Stimulated activated CD4-positive, alpha-beta T cell treated with anti-CD3 and anti-CD28 coated beads, Interleukin-1b, Interleukin-23, amount 100 ng/mL, for 4 hours (primary cell): ENCODE results near the gene RPS6KA2.
A peak's percentile ranks its signal among the peaks of the same experiment; 100 is the strongest.
"Not testable (repeated sequence)": the region's sequence is repeated elsewhere in the genome, so short reads cannot be mapped to it uniquely, and the experiment has no call there.

Experiments used
- DNase-seq, 2 donors: peaks; one replicate each; pipeline ENCODE4 v3.0.0-alpha.2; 2020; ENCODE audit warnings: low read depth in 2 of 2

The RPS6KA2 gene

DNA sequence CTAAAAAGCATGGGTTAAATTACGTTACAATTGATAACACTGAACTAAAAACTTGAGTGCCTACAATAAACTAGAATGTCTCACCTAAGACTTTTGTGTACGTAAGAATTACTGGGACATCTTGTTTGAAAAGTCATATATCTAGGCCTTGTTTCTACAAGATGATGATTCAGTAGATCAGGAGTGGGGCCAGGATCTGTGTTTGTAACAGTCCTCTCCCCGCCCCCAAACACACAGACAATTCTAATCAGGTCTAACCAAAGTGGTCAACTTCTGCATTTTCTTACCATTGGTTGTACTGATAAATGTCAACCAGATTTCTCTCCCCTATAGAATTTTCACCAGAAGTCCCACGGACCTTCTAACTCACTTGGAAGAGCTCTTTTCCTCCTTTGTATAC lies 97.5 kb downstream of the RPS6KA2 start:
- no peak for DNase-seq

DNA sequence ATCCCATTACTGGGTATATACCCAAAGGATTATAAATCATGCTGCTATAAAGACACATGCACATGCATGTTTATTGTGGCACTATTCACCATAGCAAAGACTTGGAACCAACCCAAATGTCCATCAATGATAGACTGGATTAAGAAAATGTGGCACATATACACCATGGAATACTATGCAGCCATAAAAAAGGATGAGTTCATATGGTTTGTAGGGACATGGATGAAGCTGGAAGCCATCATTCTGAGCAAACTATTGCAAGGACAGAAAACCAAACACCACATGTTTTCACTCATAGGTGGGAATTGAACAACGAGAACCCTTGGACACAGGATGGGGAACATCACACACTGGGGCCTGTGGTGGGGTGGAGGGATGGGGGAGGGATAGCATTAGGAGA lies 98.0 kb downstream of the RPS6KA2 start:
- not testable (repeated sequence) for DNase-seq

DNA sequence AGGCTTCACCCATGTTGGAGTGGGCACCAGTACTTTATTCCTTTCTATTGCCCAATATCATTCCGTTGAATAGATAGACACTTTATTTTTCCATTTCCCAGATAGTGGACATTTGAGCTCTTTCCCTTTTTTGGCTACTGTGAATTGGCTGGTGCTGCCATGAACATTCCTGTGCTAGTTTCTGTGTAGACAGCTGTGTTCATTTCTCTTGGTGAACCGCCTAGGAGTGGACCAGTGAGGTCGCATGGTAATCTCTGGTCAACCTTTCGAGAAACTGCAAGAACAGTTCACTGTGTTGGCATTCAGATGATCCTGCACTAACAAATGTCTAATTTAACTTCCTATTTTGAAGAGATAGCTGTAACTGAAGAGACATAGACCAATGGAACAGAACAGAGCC lies 99.2 kb downstream of the RPS6KA2 start:
- DNase-seq, result no peak

DNA sequence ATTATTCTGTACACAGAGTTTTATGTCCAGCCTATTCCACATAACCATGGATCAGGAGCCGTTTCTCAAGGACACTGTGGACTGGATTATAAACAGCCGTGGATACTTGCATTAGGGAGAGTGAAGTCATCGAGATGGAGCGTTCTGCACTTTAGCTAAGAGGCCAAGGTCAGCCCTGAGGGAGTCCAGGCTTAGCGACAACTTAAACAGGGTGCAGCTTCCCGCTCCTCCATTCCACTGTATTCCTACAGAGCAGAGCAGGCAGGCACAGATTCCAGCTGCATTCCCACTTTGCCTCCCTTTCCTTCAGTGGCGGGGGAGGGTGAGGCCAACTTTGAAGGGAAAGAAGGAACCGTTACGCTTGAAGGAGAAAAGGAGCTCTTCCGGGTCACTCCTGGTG lies 100.1 kb downstream of the RPS6KA2 start:
- no peak for DNase-seq

DNA sequence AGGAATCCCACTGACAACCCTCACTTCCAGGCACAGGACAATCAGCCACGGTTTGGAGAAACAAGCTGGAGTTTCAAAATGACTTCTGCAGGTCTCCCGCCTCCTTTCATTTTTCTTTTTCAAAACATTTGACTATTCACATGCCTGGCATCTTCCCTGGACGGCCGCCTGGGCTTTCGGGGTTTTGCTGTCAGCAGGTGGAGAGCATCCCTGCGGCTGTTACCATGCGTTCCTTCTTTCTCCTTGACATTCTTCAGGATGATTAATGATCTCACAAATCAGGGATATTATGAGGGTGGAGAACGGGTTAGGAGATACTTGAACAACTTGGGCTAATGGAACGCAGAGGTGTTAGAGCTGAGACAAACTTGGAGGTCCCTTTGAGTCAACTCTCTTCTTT lies 101.5 kb downstream of the RPS6KA2 start:
- DNase-seq, result no peak

DNA sequence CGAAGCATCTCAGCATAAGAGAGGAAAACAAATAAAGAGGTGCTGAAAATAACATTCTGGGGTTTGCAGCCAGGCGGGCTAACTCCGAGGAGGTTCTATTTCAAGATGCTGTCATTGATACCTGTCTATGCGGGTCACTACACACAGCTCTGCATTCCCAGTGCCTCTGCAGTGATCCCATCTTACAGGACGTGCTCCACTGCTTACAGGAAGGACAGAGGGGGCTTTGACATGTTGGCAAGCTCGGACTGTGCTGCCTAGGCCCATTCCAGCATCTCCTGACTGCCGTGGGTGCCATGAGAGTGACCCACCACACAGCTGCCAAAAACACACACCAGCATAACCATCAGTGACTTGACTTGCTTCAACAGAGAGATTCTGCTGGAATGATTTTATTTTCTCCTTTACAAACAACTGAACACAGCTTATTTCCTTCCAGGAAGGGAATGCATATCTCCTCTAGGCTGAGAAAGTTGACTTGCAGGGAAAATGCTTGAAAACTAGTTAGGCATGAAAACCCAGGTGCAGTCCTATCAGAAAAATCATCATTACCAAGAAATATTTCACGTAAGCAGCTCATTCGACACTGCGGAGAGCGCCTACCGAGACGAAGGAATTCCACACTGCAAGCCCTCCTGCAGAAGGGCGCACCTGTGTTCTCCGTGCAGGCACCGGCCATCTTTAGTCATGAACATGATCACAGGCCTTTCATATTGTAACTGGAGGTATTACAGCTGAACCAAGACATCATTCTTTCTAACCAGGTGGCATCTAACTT lies 103.1 kb downstream of the RPS6KA2 start:
- no peak for DNase-seq

DNA sequence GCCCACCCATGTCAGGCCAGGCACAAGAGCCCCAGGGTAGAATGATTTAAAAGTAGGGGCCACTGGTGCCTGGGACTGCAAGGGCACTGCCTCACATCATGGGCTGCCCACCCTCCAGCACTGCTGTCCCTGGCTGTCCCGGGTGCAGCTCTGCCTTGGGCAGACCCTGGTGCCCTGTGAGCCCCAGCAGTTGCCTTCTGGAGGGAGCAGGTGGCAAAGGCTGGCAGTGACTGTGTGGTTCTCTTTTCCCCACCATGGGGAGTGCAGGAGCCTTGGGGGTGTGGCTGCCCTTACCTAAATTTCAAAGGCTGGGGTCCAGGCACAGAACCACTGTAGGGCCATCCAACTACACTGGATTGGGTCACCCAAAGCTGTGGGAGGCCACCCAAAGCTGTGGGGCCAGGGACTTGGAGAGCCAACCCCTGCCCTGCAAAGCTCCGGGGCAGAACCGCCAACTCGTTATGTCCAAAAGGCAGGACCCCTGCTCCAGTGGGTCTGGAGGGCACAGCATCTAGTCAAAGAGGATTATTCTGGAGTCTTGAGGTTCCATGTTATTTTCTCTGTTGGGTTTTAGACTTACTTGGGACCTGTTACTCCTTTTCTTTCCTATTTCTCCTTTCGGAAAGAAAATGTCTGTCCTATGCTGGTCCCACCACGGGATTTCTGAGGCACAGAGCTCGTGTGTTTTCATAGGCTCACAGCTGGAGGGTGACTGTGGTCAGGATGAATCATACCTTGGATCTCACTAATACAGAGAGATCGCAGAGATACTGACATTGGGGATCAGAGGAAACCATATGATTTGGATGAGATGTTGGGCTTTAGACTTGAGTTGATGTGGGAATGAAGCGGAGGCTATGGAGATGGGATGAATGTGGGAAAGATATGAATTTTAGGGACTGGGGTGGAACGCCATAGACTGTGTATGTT lies 105.9 kb downstream of the RPS6KA2 start:
- DNase-seq, result no peak

DNA sequence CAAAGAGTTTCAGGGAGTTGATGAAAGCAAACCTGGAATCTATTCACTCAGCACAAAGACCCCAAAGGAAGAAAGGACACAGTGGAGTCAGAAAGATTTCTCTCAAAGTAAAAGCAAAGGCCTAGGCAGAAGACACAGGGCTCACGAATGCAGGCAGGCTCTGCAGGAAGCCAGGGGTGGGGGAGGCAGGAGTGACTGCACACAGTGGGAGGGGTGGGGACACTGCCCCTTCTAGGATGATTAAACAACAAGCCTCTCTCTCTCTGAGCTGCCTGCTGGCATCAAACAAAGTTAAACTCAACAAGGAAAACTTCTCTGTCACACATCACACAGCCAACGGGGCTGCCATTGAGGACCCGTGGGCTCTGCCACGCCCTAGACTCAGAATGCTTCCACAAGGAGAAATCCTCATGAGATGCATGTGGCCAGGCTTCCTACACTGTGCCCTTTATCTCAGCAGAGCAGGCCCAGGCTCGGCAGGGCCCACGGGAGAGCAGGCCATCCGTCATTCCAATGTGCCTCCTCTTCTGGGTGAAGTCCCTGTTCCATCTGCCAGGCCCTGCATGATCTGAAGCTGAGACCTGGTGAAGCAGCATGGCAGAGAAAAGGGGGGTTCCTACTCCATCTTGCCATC lies 110.7 kb downstream of the RPS6KA2 start:
- DNase-seq, result no peak

DNA sequence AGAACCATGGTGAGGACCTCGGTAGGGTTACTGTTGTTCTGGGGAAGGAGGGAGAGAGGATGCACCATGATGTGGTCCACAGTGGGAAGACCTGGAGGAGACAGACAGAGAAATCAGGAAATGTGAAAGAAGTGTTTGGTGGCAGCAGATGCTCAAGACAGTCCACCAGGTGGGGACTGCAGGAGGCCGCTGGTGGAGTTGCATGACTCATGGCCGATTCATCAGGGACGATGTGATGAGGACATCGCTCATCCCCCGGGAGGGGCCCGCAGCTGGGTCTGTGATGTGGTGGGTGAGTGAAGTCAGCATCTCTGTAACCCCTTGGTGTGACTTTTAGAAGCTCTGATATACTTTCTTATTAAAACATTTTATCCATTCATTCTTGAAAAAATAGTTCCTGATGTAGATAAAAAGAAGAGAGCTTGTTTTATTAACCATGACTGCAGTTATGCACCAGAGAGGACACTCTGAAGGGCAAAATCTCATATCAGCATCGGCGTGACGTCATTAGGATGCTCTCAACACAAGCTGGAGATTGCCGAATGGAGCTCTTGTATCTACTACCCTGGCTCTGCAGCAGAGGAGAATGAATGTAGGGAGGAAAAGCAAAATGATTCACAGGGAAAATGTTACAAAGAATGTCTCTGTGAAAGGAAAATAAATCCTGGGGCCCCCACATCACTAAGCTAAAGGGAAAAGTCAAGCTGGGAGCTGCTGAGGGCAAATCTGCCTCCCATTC lies 111.8 kb downstream of the RPS6KA2 start:
- peak; percentile 20 to 27 for DNase-seq

DNA sequence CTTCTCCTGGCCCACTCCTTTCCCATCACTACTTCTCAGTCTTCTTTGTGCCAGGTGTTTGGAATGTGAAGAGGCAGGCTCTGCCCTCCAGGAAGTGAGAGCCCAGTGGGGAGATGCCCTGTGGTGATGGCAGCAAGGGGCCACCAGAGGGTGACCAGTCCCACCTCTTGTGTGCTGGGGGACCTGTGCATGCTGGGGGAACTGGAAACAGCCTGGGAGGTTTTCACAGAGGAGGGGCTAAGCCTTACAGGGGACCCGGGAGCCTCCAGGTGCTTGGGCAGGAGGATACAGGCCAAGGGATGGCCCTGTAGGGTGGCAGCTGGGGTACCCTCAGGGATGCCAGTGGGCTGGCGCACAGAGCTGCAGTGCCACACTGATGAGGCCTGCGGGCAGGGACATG lies 112.9 kb downstream of the RPS6KA2 start:
- no peak for DNase-seq

DNA sequence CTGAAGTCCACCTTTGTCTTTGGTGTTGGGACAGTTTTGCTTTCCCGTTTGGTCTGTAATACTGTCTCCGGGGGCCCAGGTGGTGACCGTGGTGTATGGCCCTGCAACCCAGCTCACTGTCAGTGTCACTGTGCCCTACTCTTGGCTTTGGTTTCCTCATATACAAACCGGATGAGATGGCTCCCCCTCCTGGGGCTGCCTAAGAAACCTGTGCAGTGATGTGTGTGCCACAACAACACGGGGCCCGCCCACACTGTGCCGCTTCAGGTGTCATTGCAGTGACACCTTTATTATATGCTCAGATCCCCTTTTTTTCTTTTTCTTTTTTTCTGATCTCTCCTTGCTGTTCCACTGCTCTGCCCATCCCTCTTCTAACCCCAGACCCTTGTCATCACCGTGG lies 114.5 kb downstream of the RPS6KA2 start:
- peak; percentile 17 to 27 for DNase-seq

DNA sequence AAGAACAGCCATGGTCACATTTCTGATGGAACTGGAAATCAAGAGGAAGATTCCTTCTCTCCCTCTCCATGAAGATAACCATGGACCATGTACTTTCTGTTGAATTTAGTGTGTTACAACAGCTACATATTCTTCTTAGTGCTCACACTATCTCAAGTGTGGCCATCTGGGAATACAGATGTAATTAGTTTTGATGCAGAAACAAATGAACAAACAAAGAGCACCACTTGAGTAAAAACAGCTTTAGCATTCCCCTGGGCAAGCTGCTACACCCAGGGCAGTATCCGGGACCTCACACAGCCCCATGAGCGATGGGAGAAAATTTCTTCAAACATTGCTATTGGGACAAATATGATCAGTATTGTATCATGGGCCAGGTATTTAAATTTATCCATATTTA lies 115.7 kb downstream of the RPS6KA2 start:
- no peak for DNase-seq

DNA sequence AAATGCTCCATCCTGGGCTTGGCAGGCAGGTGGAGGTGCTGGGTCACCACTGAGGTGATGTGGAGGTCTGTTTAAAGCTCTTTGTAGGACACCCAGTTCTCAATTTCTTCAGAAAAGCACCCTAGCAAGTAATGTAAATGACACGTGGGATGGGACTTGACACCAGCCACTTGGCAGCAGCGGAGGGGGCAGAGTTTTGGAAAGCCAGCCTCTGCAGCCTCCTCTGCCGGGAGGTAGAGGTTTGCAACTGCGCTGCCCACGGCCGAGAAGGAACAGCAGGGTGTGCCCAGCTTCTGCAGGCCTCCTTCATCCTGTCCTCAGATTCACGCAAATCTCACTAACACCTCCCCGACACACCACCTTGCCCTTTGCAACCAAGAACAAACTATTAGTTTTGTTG lies 117.9 kb downstream of the RPS6KA2 start:
- no peak for DNase-seq

DNA sequence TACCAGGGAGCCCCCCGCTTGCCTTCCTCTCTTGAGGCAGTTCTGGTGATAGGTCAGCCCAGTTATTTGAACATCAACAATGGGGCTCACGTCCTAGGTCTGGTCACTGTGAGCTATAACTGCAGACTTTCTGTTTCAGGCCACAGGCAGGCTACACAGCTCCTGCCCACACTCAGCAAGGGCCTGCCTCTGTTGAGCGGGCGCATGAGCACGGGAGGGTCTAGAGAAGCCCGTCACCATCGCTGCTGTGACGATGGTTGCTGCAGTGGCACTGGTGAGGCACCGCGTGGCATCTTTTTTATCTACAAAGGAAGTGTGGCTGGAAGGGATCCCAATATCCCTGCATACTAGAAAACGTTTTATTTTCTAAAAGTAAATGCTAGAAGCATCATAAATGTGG lies 118.3 kb downstream of the RPS6KA2 start:
- DNase-seq, result no peak

DNA sequence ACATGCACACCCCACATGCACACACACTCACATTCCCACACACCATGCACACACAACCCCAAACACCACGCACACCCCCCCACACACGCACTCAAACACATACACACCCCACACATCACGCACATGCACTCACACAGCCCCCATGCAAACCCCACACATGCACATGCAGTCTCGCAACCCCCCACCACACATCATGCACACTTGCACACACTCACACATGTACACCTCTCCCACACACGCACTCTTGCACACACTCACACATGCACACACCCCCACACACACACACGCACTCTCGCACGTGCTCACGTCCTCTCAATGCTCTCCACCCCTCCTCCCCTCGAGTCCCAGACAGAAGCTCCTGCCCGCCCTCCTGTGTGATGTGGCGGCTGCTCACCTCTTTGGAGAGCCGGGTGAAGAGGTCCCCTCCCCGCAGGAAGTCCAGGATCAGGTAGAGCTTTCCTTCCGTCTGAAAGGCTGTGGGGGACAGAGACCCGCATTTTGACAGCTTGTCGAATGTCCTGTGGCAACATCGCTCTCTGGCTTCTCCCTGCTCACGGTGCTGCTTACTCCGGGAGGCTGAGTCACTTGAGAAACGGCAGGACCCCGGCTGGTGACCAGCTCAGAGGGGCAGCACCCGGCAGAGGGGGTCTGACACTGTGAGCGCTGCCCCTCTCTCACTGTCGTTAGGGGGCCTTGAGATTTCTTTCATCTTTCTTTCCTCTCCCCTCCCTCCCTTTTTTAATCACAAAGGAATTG lies 119.1 kb downstream of the RPS6KA2 start:
- no peak for DNase-seq

DNA sequence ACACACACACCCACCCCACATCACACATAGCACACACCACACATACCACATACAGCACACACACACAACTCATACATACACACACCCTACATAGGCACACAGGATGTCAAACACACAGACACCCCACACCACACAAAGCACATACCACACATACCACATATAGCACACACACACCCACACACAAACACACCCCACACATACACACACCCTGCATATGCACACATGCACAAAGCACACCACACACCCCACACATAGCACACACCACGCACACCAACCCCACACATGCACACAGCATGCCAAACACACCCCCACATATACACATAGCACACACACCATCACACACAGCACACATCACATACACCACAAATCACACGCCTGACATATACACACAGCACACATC lies 119.7 kb downstream of the RPS6KA2 start:
- no peak for DNase-seq

DNA sequence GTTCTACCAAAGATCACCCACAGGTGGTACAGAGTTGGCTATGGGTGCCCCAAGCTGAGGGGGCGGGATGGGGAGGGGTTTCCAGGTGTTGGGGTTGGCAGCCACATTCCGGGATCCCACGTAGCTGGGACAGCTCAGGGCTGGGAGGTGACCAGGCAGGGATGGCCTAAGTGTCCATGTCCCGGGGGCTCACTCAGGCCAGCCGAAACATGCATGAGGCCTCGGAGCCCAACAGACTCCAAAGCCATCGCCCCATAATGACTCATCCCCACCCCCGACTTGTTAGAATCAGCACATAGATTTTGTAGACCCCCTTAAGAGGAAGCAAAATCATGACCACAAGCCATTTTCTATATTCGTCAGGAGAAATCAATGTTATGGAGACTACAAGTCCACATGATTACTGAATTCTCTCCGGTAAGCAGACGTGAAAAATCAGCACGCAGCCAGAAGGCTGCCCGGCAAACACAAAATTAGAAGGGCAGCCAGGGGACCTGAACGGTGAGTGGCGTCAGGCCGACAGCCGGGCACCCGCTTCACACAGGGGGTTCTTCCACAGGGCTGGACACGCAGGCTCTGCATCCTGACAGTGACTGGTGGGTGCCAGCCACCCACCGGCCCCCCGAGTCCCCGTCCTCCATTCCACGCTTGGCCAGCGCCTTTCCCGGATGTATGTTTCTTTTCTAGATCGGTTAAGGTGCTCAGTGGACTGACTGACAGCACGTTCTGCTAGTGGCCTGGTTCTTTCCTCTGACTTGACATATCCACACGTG lies 121.7 kb downstream of the RPS6KA2 start:
- DNase-seq, result no peak

DNA sequence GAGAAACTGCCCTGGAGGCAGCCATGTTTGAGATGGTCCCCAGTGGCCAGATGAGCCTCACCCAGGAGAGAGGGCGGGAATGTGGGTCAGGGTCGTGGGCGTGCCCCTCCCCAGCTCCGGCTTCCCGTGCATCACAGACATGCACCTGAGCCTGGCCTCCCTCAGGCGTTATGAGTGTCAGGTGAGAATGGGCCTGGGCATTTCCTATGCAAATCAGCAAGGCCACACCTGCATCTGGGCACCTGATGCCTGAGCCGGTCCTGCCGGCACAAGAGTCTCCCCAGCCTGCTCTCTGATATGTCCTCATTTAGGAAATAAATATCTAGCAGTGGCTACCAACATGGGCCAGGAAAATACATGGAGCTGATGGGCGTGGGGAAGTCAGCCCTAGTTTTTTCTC lies 123.0 kb downstream of the RPS6KA2 start:
- no peak for DNase-seq

DNA sequence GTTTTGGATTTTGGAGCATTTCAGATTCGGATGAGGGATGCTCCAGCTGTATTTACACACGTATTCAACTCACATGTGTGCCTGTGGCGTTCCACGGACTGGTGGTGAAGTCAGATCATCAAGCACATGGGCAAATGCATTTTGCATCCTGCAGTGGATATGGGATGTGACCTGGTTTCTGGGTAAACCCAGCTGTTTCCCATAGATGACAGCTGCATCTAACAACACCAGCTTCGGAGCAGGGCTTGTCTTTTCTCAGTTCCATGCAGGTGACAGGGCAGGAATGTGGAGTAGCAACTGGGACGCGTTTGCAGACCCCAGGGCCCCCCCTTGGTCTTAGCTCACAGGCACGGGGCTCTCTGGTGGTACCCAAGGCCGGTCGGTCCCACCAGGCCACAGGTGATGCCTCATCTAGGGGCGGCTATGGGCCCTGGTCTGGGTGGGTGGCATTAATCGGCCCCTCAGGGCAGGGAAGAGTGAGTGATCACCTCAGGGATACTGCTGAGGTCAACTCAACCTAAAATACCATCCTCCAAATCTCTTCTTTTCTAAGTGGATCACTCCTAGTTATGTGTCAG lies 123.8 kb downstream of the RPS6KA2 start:
- DNase-seq, result no peak

DNA sequence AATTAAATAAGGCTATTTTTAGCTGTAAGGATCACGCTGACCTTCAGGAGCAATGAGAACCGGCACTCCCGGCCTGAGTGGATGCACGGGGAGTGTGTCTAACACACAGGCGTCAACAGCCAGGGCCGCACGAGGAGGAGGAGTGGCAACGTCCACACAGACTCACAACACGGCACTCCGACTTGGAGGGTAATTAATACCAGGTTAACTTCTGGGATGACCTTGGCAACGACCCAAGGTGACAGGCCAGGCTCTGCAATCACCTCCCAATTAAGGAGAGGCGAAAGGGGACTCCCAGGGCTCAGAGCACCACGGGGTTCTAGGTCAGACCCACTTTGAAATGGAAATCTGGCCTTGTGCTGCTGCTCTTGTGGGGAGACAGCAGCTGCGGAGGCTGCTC lies 124.6 kb downstream of the RPS6KA2 start:
- no peak for DNase-seq
